ENCODE measurements around the gene BRCA1. TPM values are rescaled to one million over a fixed set of nuclear protein-coding genes. Genes with fewer than 3 reads are reported as not detected.

Gene BRCA1
- total RNA-seq, 4 donors from 2014 or later, result 4.5 to 7.6 (median 5.8) TPM

GRCh38 chr17:43020789-43021740 lies 104.1 kb downstream of the BRCA1 start:
- peak overlapping the region; percentile 99 for H3K4me3 ChIP-seq (ENCODE audit: low read depth, poor library complexity, severe bottlenecking)
- DNase-seq (ENCODE audit: low spot score in 2 of 2), result peak; percentile 87 to 97
- WGBS, 2 donors, result 21 to 26% methylated on average over 29 to 36 of the region's 40 CpGs
- intact Hi-C loops (cut with DNase I; ENCODE audit: low total_unique reads), result loop anchor here (10.0 kb wide), 1 partner anchor 294 kb away; no protein-coding TSS in a partner anchor
- TF ChIP-seq CTCF (IDR thresholded peaks at IDR 0.05) (no peak), POLR2A (IDR thresholded peaks at IDR 0.05) (no peak)

GRCh38 chr17:43020030-43020621 lies 105.0 kb downstream of the BRCA1 start:
- intact Hi-C loops (cut with DNase I; ENCODE audit: low total_unique reads), result loop anchor here (10.0 kb wide), 1 partner anchor 295 kb away; no protein-coding TSS in a partner anchor
- no peak for DNase-seq (ENCODE audit: low spot score in 2 of 2)
- 51 to 62% methylated on average over 6 of the region's 6 CpGs for WGBS, 2 donors
- H3K4me3 ChIP-seq (ENCODE audit: low read depth, poor library complexity, severe bottlenecking), result no peak overlapping the region
- no peak for TF ChIP-seq CTCF (IDR thresholded peaks at IDR 0.05)
- TF ChIP-seq POLR2A (IDR thresholded peaks at IDR 0.05), result no peak

- no peak for TF ChIP-seq CTCF (IDR thresholded peaks at IDR 0.05)
- WGBS, 2 donors, result 21 to 28% methylated on average over 7 of the region's 7 CpGs
- intact Hi-C loops (cut with DNase I; ENCODE audit: low total_unique reads), result no loop called here
Observed at GRCh38 chr17:43019418-43019817, 105.7 kb downstream of the BRCA1 start.

GRCh38 chr17:43018932-43019331 lies 106.2 kb downstream of the BRCA1 start:
- intact Hi-C loops (cut with DNase I; ENCODE audit: low total_unique reads), result no loop called here
- whole genome bisulfite sequencing, 2 donors, result 39 to 41% methylated on average over 4 of the region's 4 CpGs
- no peak overlapping the region for H3K4me3 ChIP-seq (ENCODE audit: low read depth, poor library complexity, severe bottlenecking)
- TF ChIP-seq CTCF (IDR thresholded peaks at IDR 0.05) (no peak), POLR2A (IDR thresholded peaks at IDR 0.05) (no peak)
- DNase-seq (ENCODE audit: low spot score in 2 of 2), result no peak

More at GRCh38 chr17:43019418-43019817, 105.7 kb downstream of the BRCA1 start:
- no peak for DNase-seq (ENCODE audit: low spot score in 2 of 2)
- no peak overlapping the region for H3K4me3 ChIP-seq (ENCODE audit: low read depth, poor library complexity, severe bottlenecking)

- DNase-seq (ENCODE audit: low spot score in 2 of 2), result no peak
- intact Hi-C loops (cut with DNase I; ENCODE audit: low total_unique reads), result no loop called here
- WGBS, 2 donors, result 72 to 73% methylated on average over 19 of the region's 19 CpGs
- TF ChIP-seq POLR2A (IDR thresholded peaks at IDR 0.05) (no peak), CTCF (IDR thresholded peaks at IDR 0.05) (no peak)
- no peak overlapping the region for H3K4me3 ChIP-seq (ENCODE audit: low read depth, poor library complexity, severe bottlenecking)
Observed at GRCh38 chr17:43018008-43018853, 106.9 kb downstream of the BRCA1 start.

Data from lower leg skin (tissue), 4 donors.